Stomach smooth muscle (tissue), 2 donors: Measurements from ENCODE around the gene TRIO.

Source experiments
- H3K27ac ChIP-seq: one replicate; pipeline ENCODE4 v1.7.0; 2013; ENCODE audit warnings: mild to moderate bottlenecking, low read length, inconsistent platforms
- H3K27me3 ChIP-seq, 2 donors: one replicate each; pipeline ENCODE4 v1.7.0; 2013; ENCODE audit warnings: low read length in 2 of 2; ENCODE audit not compliant: insufficient read depth in 2 of 2, control insufficient read depth in 1 of 2
- H3K36me3 ChIP-seq, 2 donors: one replicate each; pipeline ENCODE4 v1.7.0; 2013; ENCODE audit warnings: low read length in 2 of 2; ENCODE audit not compliant: control insufficient read depth in 2 of 2, insufficient read depth in 2 of 2
- H3K4me1 ChIP-seq: one replicate; pipeline ENCODE4 v1.7.0; 2013; ENCODE audit warnings: low read length; ENCODE audit not compliant: control insufficient read depth, insufficient read depth
- H3K4me3 ChIP-seq, 2 donors: one replicate each; pipeline ENCODE4 v1.7.0; 2013; ENCODE audit warnings: low read length in 2 of 2
- H3K9ac ChIP-seq, 2 donors: one replicate each; pipeline ENCODE4 v1.7.0; 2013; ENCODE audit warnings: low read length in 2 of 2, mild to moderate bottlenecking in 1 of 2
- H3K9me3 ChIP-seq, 2 donors: one replicate each; pipeline ENCODE4 v1.7.0; 2013; ENCODE audit warnings: low read length in 2 of 2; ENCODE audit not compliant: control insufficient read depth in 2 of 2
- donor health status: healthy.
- donor health status: Pancreatic carcinoma.

TRIO gene

GRCh38 chr5:14238272-14238671 lies 95.1 kb downstream of the TRIO start:
- Histone ChIP-seq H3K9me3 (no peaks in the 10 kb centered on the region), H3K4me1 (peaks cover 10% of the 10 kb centered on the region), H3K27me3 (no peaks in the 10 kb centered on the region), H3K4me3 (no peak overlapping the region), H3K9ac (no peak overlapping the region), H3K36me3 (no peaks in the 10 kb centered on the region), H3K27ac (no peak overlapping the region)

GRCh38 chr5:14239404-14239803 lies 96.3 kb downstream of the TRIO start:
- no peak overlapping the region for H3K9ac ChIP-seq
- H3K4me3 ChIP-seq, result no peak overlapping the region
- no peaks in the 10 kb centered on the region for H3K27me3 ChIP-seq
- H3K4me1 ChIP-seq, result peaks cover 10% of the 10 kb centered on the region
- no peak overlapping the region for H3K27ac ChIP-seq
- H3K9me3 ChIP-seq, result no peaks in the 10 kb centered on the region
- no peaks in the 10 kb centered on the region for H3K36me3 ChIP-seq

- H3K9ac ChIP-seq, result no peak overlapping the region
- H3K36me3 ChIP-seq, result no peaks in the 10 kb centered on the region
- peaks cover 14% of the 10 kb centered on the region for H3K4me1 ChIP-seq
- H3K27me3 ChIP-seq, result no peaks in the 10 kb centered on the region
- H3K4me3 ChIP-seq, result no peak overlapping the region
- no peaks in the 10 kb centered on the region for H3K9me3 ChIP-seq
- no peak overlapping the region for H3K27ac ChIP-seq
Measured at GRCh38 chr5:14239951-14240350, 96.8 kb downstream of the TRIO start.

- no peaks in the 10 kb centered on the region for H3K9me3 ChIP-seq
- no peaks in the 10 kb centered on the region for H3K36me3 ChIP-seq
- no peaks in the 10 kb centered on the region for H3K27me3 ChIP-seq
- H3K4me3 ChIP-seq, result no peak overlapping the region
- H3K27ac ChIP-seq, result no peak overlapping the region
- peaks cover 14% of the 10 kb centered on the region for H3K4me1 ChIP-seq
- H3K9ac ChIP-seq, result no peak overlapping the region
Measured at GRCh38 chr5:14240359-14240758, 97.2 kb downstream of the TRIO start.

- H3K4me3 ChIP-seq, result no peak overlapping the region
- peaks cover 14% of the 10 kb centered on the region for H3K4me1 ChIP-seq
- H3K9me3 ChIP-seq, result no peaks in the 10 kb centered on the region
- H3K27me3 ChIP-seq, result no peaks in the 10 kb centered on the region
- H3K36me3 ChIP-seq, result no peaks in the 10 kb centered on the region
- no peak overlapping the region for H3K9ac ChIP-seq
- no peak overlapping the region for H3K27ac ChIP-seq
Measured at GRCh38 chr5:14241141-14241540, 98.0 kb downstream of the TRIO start.

GRCh38 chr5:14242447-14242846 lies 99.3 kb downstream of the TRIO start:
- Histone ChIP-seq H3K27ac (no peak overlapping the region), H3K9ac (no peak overlapping the region), H3K4me1 (peaks cover 21% of the 10 kb centered on the region), H3K36me3 (no peaks in the 10 kb centered on the region), H3K27me3 (no peaks in the 10 kb centered on the region), H3K4me3 (no peak overlapping the region), H3K9me3 (no peaks in the 10 kb centered on the region)

GRCh38 chr5:14242871-14243383 lies 99.8 kb downstream of the TRIO start:
- H3K4me1 ChIP-seq, result peaks cover 21% of the 10 kb centered on the region
- H3K27ac ChIP-seq, result no peak overlapping the region
- H3K27me3 ChIP-seq, result no peaks in the 10 kb centered on the region
- H3K36me3 ChIP-seq, result no peaks in the 10 kb centered on the region
- H3K9ac ChIP-seq, result no peak overlapping the region
- H3K9me3 ChIP-seq, result no peaks in the 10 kb centered on the region
- H3K4me3 ChIP-seq, result no peak overlapping the region

- Histone ChIP-seq H3K9me3 (no peaks in the 10 kb centered on the region), H3K4me3 (no peak overlapping the region), H3K4me1 (peaks cover 17% of the 10 kb centered on the region), H3K27me3 (no peaks in the 10 kb centered on the region), H3K36me3 (no peaks in the 10 kb centered on the region), H3K27ac (no peak overlapping the region), H3K9ac (no peak overlapping the region)
Measured at GRCh38 chr5:14243766-14244165, 100.6 kb downstream of the TRIO start.

- no peak overlapping the region for H3K27ac ChIP-seq
- H3K36me3 ChIP-seq, result no peaks in the 10 kb centered on the region
- no peak overlapping the region for H3K9ac ChIP-seq
- no peak overlapping the region for H3K4me3 ChIP-seq
- no peaks in the 10 kb centered on the region for H3K27me3 ChIP-seq
- no peaks in the 10 kb centered on the region for H3K9me3 ChIP-seq
- H3K4me1 ChIP-seq, result peaks cover 24% of the 10 kb centered on the region
Measured at GRCh38 chr5:14244721-14245120, 101.6 kb downstream of the TRIO start.

- H3K36me3 ChIP-seq, result no peaks in the 10 kb centered on the region
- peaks cover 30% of the 10 kb centered on the region for H3K4me1 ChIP-seq
- no peaks in the 10 kb centered on the region for H3K27me3 ChIP-seq
- no peak overlapping the region for H3K4me3 ChIP-seq
- no peaks in the 10 kb centered on the region for H3K9me3 ChIP-seq
- no peak overlapping the region for H3K27ac ChIP-seq
- no peak overlapping the region for H3K9ac ChIP-seq
Measured at GRCh38 chr5:14245132-14245925, 102.2 kb downstream of the TRIO start.

GRCh38 chr5:14246350-14247053 lies 103.4 kb downstream of the TRIO start:
- Histone ChIP-seq H3K9ac (no peak overlapping the region), H3K36me3 (no peaks in the 10 kb centered on the region), H3K9me3 (no peaks in the 10 kb centered on the region), H3K4me3 (no peak overlapping the region), H3K27me3 (no peaks in the 10 kb centered on the region), H3K4me1 (peaks cover 41% of the 10 kb centered on the region), H3K27ac (no peak overlapping the region)
